Measurements from ENCODE around the gene M6PR. TPM values are rescaled to one million over a fixed set of nuclear protein-coding genes. Genes with fewer than 3 reads are reported as not detected.

Gene M6PR
- total and polyA plus RNA-seq, 2 of the 13 experiments (the other 11 are each of a cell fraction or from before 2014, with no cell fraction given), result 98.2 to 127 TPM

DNA sequence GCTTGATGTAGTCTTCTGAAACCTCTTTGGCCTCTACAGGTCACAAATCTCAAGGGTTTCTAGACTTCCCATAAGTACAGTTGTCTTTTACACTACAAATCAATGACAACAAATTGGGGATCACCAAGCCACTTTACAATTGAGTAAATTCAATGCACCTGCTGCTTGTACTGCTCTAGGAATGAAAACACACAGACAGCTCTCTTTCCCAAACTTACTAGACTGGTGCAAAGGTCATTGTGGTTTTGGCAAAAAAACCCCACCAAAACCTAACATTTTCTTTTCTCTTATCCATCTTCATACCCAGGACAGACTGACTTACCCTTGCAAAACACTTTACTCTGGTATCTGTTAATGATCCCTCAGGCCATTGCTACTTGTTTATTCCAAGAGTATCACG lies 2.7 kb downstream of the M6PR start:
- intact Hi-C loops (cut with micrococcal nuclease; ENCODE audit: unreplicated experiment), result loop anchor here (5.0 kb wide), 1 partner anchor 34 kb away; the partner anchor contains the start of gene PHC1
- no peak for DNase-seq (ENCODE audit: low spot score)
- FAIRE-seq, result no peak
- H3K36me3 ChIP-seq (replicated peaks in 1 of 2; ENCODE audit: control insufficient read depth in 1 of 2, insufficient read depth in 2 of 2, low read length in 2 of 2), result peaks cover 14 to 40% of the 10 kb centered on the region in 2 experiments
- no TSS peak for BruUV-seq (replicated peaks)
- ChIA-PET CTCF (ENCODE audit: low intra/inter-chr PET ratio, low total read pairs) (no interaction called here), POLR2A (no interaction called here)
- no peak overlapping the region for H3K27ac ChIP-seq (ENCODE audit: extremely low read length, insufficient read depth, low read length)
- H3K4me3 ChIP-seq (replicated peaks in 1 of 3; ENCODE audit: insufficient read depth in 1 of 3, low read depth in 2 of 3, low read length in 3 of 3), result no peak overlapping the region
- H3K4me1 ChIP-seq (ENCODE audit: insufficient read depth, low read length), result peaks cover 30% of the 10 kb centered on the region
- ATAC-seq, result no peak
- in situ Hi-C loops (cut with HindIII; ENCODE audit: extremely low pct_ligation_motif_present, low pct_unique_long_range_greater_than_20kb), result loop anchor here (25.0 kb wide), 1 partner anchor 91 kb away; no protein-coding TSS in a partner anchor
- TF ChIP-seq HNF4A (CRISPR knock-in tag; IDR thresholded peaks at IDR 0.05), result 0 out of 2 replicates have a peak, but pooled peaks have one; percentile 12
- TF ChIP-seq, protein P1, sequence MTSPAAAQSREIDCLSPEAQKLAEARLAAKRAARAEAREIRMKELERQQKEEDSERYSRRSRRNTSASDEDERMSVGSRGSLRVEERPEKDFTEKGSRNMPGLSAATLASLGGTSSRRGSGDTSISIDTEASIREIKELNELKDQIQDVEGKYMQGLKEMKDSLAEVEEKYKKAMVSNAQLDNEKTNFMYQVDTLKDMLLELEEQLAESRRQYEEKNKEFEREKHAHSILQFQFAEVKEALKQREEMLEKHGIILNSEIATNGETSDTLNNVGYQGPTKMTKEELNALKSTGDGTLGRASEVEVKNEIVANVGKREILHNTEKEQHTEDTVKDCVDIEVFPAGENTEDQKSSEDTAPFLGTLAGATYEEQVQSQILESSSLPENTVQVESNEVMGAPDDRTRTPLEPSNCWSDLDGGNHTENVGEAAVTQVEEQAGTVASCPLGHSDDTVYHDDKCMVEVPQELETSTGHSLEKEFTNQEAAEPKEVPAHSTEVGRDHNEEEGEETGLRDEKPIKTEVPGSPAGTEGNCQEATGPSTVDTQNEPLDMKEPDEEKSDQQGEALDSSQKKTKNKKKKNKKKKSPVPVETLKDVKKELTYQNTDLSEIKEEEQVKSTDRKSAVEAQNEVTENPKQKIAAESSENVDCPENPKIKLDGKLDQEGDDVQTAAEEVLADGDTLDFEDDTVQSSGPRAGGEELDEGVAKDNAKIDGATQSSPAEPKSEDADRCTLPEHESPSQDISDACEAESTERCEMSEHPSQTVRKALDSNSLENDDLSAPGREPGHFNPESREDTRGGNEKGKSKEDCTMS (CRISPR knock-in tag; conservative IDR thresholded peaks at IDR 0.05), result no peak
- peaks cover 37% of the 10 kb centered on the region for H3K79me2 ChIP-seq (ENCODE audit: insufficient read depth, low read length)
- no peak overlapping the region for H3K9ac ChIP-seq (ENCODE audit: insufficient read depth, low read depth, low read length)
- H2AFZ ChIP-seq (ENCODE audit: low read length), result no peak overlapping the region
- peak overlapping the region; percentile 90; the same call in 1 of the 2 replicates for H3K4me2 ChIP-seq (ENCODE audit: low read depth, low read length)
- H3K27me3 ChIP-seq (ENCODE audit: control insufficient read depth in 1 of 2, insufficient read depth in 2 of 2, low read length in 2 of 2), result no peaks in the 10 kb centered on the region; a peak in 1 of 5 replicates
- 88% methylated on average over 1 of the region's 1 CpG for WGBS (ENCODE audit: low lambda C conversion rate)
- H3K9me3 ChIP-seq (ENCODE audit: low read length), result no peaks in the 10 kb centered on the region
- no peaks in the 10 kb centered on the region for H4K20me1 ChIP-seq (ENCODE audit: insufficient read depth, low read length)

DNA sequence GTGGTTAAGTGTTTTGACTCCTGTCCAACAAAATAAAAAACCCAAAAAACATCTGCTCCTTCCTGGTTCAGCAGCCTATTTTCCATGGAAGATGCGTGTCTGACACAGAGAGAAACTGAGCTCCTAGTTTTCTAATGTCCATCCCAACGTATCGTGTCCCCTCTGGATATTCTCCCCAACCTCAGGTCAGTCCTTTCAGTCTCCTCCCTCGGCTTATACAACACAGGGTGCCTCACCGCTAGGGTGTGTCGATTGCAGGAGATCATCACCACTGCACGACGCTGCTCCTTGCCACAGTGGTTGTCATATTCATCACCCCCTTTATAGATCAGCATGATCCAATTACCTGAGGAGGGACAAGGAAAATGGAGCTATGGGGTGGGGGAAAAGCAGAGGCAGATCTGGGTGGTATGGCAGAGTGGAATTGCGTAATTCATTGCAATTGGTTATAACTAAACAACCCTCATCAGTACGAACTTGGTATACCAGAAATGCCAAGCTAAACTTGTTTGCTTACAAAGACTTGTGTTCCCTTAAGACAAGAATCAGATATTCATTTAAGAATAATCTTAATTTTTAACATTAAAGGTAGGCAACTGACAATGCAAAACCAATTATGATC lies 5.8 kb downstream of the M6PR start:
- POLR2A ChIA-PET, result no interaction called here
- CTCF ChIA-PET (ENCODE audit: low intra/inter-chr PET ratio, low total read pairs), result no interaction called here
- H3K27me3 ChIP-seq (ENCODE audit: control insufficient read depth in 1 of 2, insufficient read depth in 2 of 2, low read length in 2 of 2), result no peaks in the 10 kb centered on the region; a peak in 1 of 5 replicates
- intact Hi-C loops (cut with micrococcal nuclease; ENCODE audit: unreplicated experiment), result no loop called here
- TF ChIP-seq ZNF383 (CRISPR knock-in tag; IDR thresholded peaks at IDR 0.05; ENCODE audit: borderline replicate concordance) (no peak), CEBPB (IDR thresholded peaks at IDR 0.05; ENCODE audit: borderline replicate concordance, low read depth, low read length) (peak; percentile 83)
- no peaks in the 10 kb centered on the region for H4K20me1 ChIP-seq (ENCODE audit: insufficient read depth, low read length)
- ATAC-seq, result no peak
- H3K4me3 ChIP-seq (replicated peaks in 1 of 3; ENCODE audit: insufficient read depth in 1 of 3, low read depth in 2 of 3, low read length in 3 of 3), result no peak overlapping the region
- peaks cover 22% of the 10 kb centered on the region for H3K4me1 ChIP-seq (ENCODE audit: insufficient read depth, low read length)
- H3K4me2 ChIP-seq (ENCODE audit: low read depth, low read length), result no peak overlapping the region
- no peak for DNase-seq (ENCODE audit: low spot score)
- no TSS peak for BruUV-seq (replicated peaks)
- WGBS (ENCODE audit: low lambda C conversion rate), result 96% methylated on average over 10 of the region's 10 CpGs
- no peak overlapping the region for H2AFZ ChIP-seq (ENCODE audit: low read length)
- in situ Hi-C loops (cut with HindIII; ENCODE audit: extremely low pct_ligation_motif_present, low pct_unique_long_range_greater_than_20kb), result loop anchor here (25.0 kb wide), 1 partner anchor 94 kb away; no protein-coding TSS in a partner anchor
- peaks cover 29% of the 10 kb centered on the region for H3K79me2 ChIP-seq (ENCODE audit: insufficient read depth, low read length)
- H3K27ac ChIP-seq (ENCODE audit: extremely low read length, insufficient read depth, low read length), result no peak overlapping the region
- H3K9me3 ChIP-seq (ENCODE audit: low read length), result no peaks in the 10 kb centered on the region
- FAIRE-seq, result no peak
- no peak overlapping the region for H3K9ac ChIP-seq (ENCODE audit: insufficient read depth, low read depth, low read length)
- peaks cover 18 to 46% of the 10 kb centered on the region in 2 experiments for H3K36me3 ChIP-seq (replicated peaks in 1 of 2; ENCODE audit: control insufficient read depth in 1 of 2, insufficient read depth in 2 of 2, low read length in 2 of 2)

Data from HepG2 (cell line).